HEK293 (cell line): ENCODE results near the gene KDM4C.

ENCODE experiments used
- CTCF ChIA-PET: fragments of 350-600 bp; formaldehyde crosslinking; extraction: SDS; loops from one replicate; lab custom pipeline; 2021; ENCODE audit warnings: antibody characterized with exemption; lab: Yijun Ruan, JAX
- POLR2A ChIA-PET: fragments of 300-600 bp; formaldehyde crosslinking; extraction: SDS; loops from one replicate; lab custom pipeline; 2020; ENCODE audit warnings: antibody characterized with exemption, inconsistent platforms; lab: Yijun Ruan, JAX
- H3K27ac ChIP-seq: fragments of 200-500 bp; sonication (Bioruptor generic); 2 replicates; pipeline ENCODE4 v1.5.1; 2014; ENCODE audit warnings: low read depth, low read length, control low read depth, inconsistent platforms; ENCODE audit errors: extremely low read depth
- H3K36me3 ChIP-seq, 2 experiments: fragments of 200-500 bp in 1 of 2; sonication (Bioruptor generic) in 1 of 2; 1 replicate in 1 of 2; 2 replicates in 1 of 2; pipeline ENCODE4 v1.5.1; 2014 to 2017; ENCODE audit warnings: inconsistent platforms in 2 of 2, low read length in 2 of 2; ENCODE audit not compliant: control insufficient read depth in 2 of 2, insufficient read depth in 1 of 2
- H3K4me1 ChIP-seq: fragments of 200-500 bp; sonication (Bioruptor generic); 2 replicates; pipeline ENCODE4 v1.5.1; 2014; ENCODE audit warnings: mild to moderate bottlenecking, low read length, inconsistent platforms; ENCODE audit not compliant: control insufficient read depth, insufficient read depth
- H3K4me3 ChIP-seq: 2 replicates; pipeline ENCODE4 v1.5.1; 2011; ENCODE audit warnings: low read depth, mild to moderate bottlenecking, control low read depth, low read length, moderate library complexity
- H3K9me3 ChIP-seq: fragments of 200-500 bp; sonication (Bioruptor generic); 2 replicates; pipeline ENCODE4 v1.5.1; 2014; ENCODE audit warnings: low read depth, low read length, inconsistent platforms; ENCODE audit not compliant: control insufficient read depth, insufficient read depth
- EGR2 ChIP-seq: fragments of 450-650 bp; formaldehyde crosslinking; IDR thresholded peaks from 2 replicates; pipeline ENCODE4 v1.5.1; 2016; ENCODE audit warnings: low read depth, missing biosample characterization, missing genetic modification characterization
- ELK4 ChIP-seq: IDR thresholded peaks from 2 replicates; pipeline ENCODE4 v1.6.1; 2011; ENCODE audit warnings: mild to moderate bottlenecking, low read depth, low read length, borderline replicate concordance
- GLIS2 ChIP-seq: fragments of 450-650 bp; formaldehyde crosslinking; IDR thresholded peaks from 2 replicates; pipeline ENCODE4 v1.5.1; 2016; ENCODE audit warnings: missing biosample characterization, missing genetic modification characterization
- HOXD13 ChIP-seq: sonication (generic); formaldehyde crosslinking; IDR thresholded peaks from 2 replicates; pipeline ENCODE4 v1.8.0; 2022; ENCODE audit warnings: missing genetic modification reagents, borderline replicate concordance
- PRDM6 ChIP-seq: fragments of 450-650 bp; formaldehyde crosslinking; IDR thresholded peaks from 2 replicates; pipeline ENCODE4 v1.5.1; 2017; ENCODE audit warnings: missing biosample characterization, missing genetic modification characterization
- SALL2 ChIP-seq: fragments of 450-650 bp; formaldehyde crosslinking; IDR thresholded peaks from 2 replicates; pipeline ENCODE4 v1.5.0; 2017; ENCODE audit warnings: missing biosample characterization, mild to moderate bottlenecking, missing genetic modification characterization, borderline replicate concordance
- TRIM28 ChIP-seq: IDR thresholded peaks from 2 replicates; pipeline ENCODE4 v1.6.1; 2011; ENCODE audit warnings: low read length, control low read depth, borderline replicate concordance
- ZEB2 ChIP-seq: fragments of 450-650 bp; formaldehyde crosslinking; IDR thresholded peaks from 2 replicates; pipeline ENCODE4 v1.5.1; 2016; ENCODE audit warnings: missing biosample characterization, missing genetic modification characterization
- ZFHX2 ChIP-seq: fragments of 450-650 bp; formaldehyde crosslinking; conservative IDR thresholded peaks from 2 replicates; pipeline ENCODE4 v1.5.1; 2016; ENCODE audit warnings: missing biosample characterization, missing genetic modification characterization
- ZFP69B ChIP-seq: fragments of 450-650 bp; formaldehyde crosslinking; IDR thresholded peaks from 2 replicates; pipeline ENCODE4 v1.5.1; 2016; ENCODE audit warnings: missing biosample characterization, missing genetic modification characterization
- ZNF114 ChIP-seq: fragments of 450-650 bp; formaldehyde crosslinking; IDR thresholded peaks from 2 replicates; pipeline ENCODE4 v1.5.0; 2017; ENCODE audit warnings: missing biosample characterization, missing genetic modification characterization
- ZNF146 ChIP-seq: fragments of 450-650 bp; formaldehyde crosslinking; IDR thresholded peaks from 2 replicates; pipeline ENCODE4 v1.5.1; 2016; ENCODE audit warnings: missing biosample characterization, missing genetic modification characterization
- ZNF148 ChIP-seq: fragments of 450-650 bp; formaldehyde crosslinking; IDR thresholded peaks from 2 replicates; pipeline ENCODE4 v1.5.0; 2017; ENCODE audit warnings: missing biosample characterization, missing genetic modification characterization, borderline replicate concordance
- ZNF18 ChIP-seq: fragments of 450-650 bp; formaldehyde crosslinking; IDR thresholded peaks from 2 replicates; pipeline ENCODE4 v1.5.1; 2016; ENCODE audit warnings: missing biosample characterization, missing genetic modification characterization
- ZNF221 ChIP-seq: fragments of 450-650 bp; formaldehyde crosslinking; IDR thresholded peaks from 2 replicates; pipeline ENCODE4 v1.5.1; 2017; ENCODE audit warnings: missing biosample characterization, missing genetic modification characterization, borderline replicate concordance
- ZNF26 ChIP-seq: fragments of 450-650 bp; formaldehyde crosslinking; IDR thresholded peaks from 2 replicates; pipeline ENCODE4 v1.5.1; 2016; ENCODE audit warnings: missing biosample characterization, missing genetic modification characterization
- ZNF335 ChIP-seq: fragments of 450-650 bp; formaldehyde crosslinking; conservative IDR thresholded peaks from 2 replicates; pipeline ENCODE4 v1.5.1; 2016; ENCODE audit warnings: missing biosample characterization, missing genetic modification characterization
- ZNF37A ChIP-seq: fragments of 450-650 bp; IDR thresholded peaks from 2 replicates; pipeline ENCODE4 v1.5.1; 2018; ENCODE audit warnings: missing biosample characterization, missing genetic modification characterization
- ZNF521 ChIP-seq: fragments of 450-650 bp; formaldehyde crosslinking; IDR thresholded peaks from 2 replicates; pipeline ENCODE4 v1.5.1; 2017; ENCODE audit warnings: missing biosample characterization, mild to moderate bottlenecking, missing genetic modification characterization
- ZNF548 ChIP-seq: fragments of 450-650 bp; formaldehyde crosslinking; IDR thresholded peaks from 2 replicates; pipeline ENCODE4 v1.5.1; 2016; ENCODE audit warnings: missing biosample characterization, missing genetic modification characterization
- ZNF600 ChIP-seq: fragments of 450-650 bp; formaldehyde crosslinking; IDR thresholded peaks from 2 replicates; pipeline ENCODE4 v1.5.1; 2016; ENCODE audit warnings: missing biosample characterization, missing genetic modification characterization
- ZNF654 ChIP-seq: fragments of 450-650 bp; formaldehyde crosslinking; IDR thresholded peaks from 2 replicates; pipeline ENCODE4 v1.5.1; 2016; ENCODE audit warnings: low read depth, missing biosample characterization, missing genetic modification characterization
- ZNF692 ChIP-seq: fragments of 450-650 bp; formaldehyde crosslinking; IDR thresholded peaks from 2 replicates; pipeline ENCODE4 v1.5.1; 2016; ENCODE audit warnings: missing biosample characterization, missing genetic modification characterization
- ZSCAN16 ChIP-seq: fragments of 450-650 bp; formaldehyde crosslinking; IDR thresholded peaks from 2 replicates; pipeline ENCODE4 v1.5.1; 2016; ENCODE audit warnings: missing biosample characterization, missing genetic modification characterization
- ZSCAN4 ChIP-seq: fragments of 450-650 bp; formaldehyde crosslinking; IDR thresholded peaks from 2 replicates; pipeline ENCODE4 v1.5.1; 2017; ENCODE audit warnings: missing biosample characterization, missing genetic modification characterization
- ZXDB ChIP-seq: fragments of 450-650 bp; formaldehyde crosslinking; IDR thresholded peaks from 2 replicates; pipeline ENCODE4 v1.5.1; 2016; ENCODE audit warnings: missing biosample characterization, missing genetic modification characterization

KDM4C gene

GRCh38 chr9:7174884-7175283, 417.1 kb downstream of the KDM4C start:
- Histone ChIP-seq H3K36me3 (no peaks in the 10 kb centered on the region), H3K27ac (no peak overlapping the region), H3K4me3 (no peak overlapping the region), H3K4me1 (no peaks in the 10 kb centered on the region), H3K9me3 (no peaks in the 10 kb centered on the region)
- no peak for TF ChIP-seq ZNF146 (tag by site-specific recombination)
- TF ChIP-seq ZNF600 (tag by site-specific recombination): no peak
- no peak for TF ChIP-seq HOXD13
- no peak for TF ChIP-seq ZNF114 (tag by site-specific recombination)
- no peak for TF ChIP-seq ZSCAN4 (tag by site-specific recombination)
- TF ChIP-seq ZNF37A (tag by site-specific recombination): no peak
- TF ChIP-seq ZNF148: no peak
- TF ChIP-seq ZNF221: no peak
- no peak for TF ChIP-seq ZNF548 (tag by site-specific recombination)
- no peak for TF ChIP-seq ZNF521 (tag by site-specific recombination)
- TF ChIP-seq ZNF26 (tag by site-specific recombination): no peak
- ChIA-PET POLR2A (no interaction called here), CTCF (interaction anchor here (0.7 kb wide), 2 partner anchors 206 to 350 kb away, joined by 3 read pairs; no protein-coding TSS in a partner anchor)

GRCh38 chr9:7176561-7176960, 418.8 kb downstream of the KDM4C start:
- H3K4me3 ChIP-seq: no peak overlapping the region
- no peak overlapping the region for H3K27ac ChIP-seq
- POLR2A ChIA-PET: no interaction called here
- H3K9me3 ChIP-seq: no peaks in the 10 kb centered on the region
- no peaks in the 10 kb centered on the region for H3K4me1 ChIP-seq
- CTCF ChIA-PET: interaction anchor here (1.7 kb wide), 1 partner anchor 9 kb away, joined by 4 read pairs; no protein-coding TSS in a partner anchor
- H3K36me3 ChIP-seq: no peaks in the 10 kb centered on the region
- TF ChIP-seq ZNF654 (tag by site-specific recombination) (no peak), ZSCAN16 (no peak), ZFHX2 (tag by site-specific recombination) (no peak), ZFP69B (tag by site-specific recombination) (no peak), ZNF335 (tag by site-specific recombination) (no peak), GLIS2 (tag by site-specific recombination) (no peak), EGR2 (no peak), ELK4 (no peak), ZNF692 (tag by site-specific recombination) (no peak), ZEB2 (tag by site-specific recombination) (no peak), ZXDB (tag by site-specific recombination) (no peak), SALL2 (tag by site-specific recombination) (no peak), ZNF18 (tag by site-specific recombination) (no peak), TRIM28 (no peak), PRDM6 (tag by site-specific recombination) (no peak)
